NCI-H1092 (cell line): ENCODE results near the gene SREBF1.
"Not testable (repeated sequence)": the region's sequence is repeated elsewhere in the genome, so short reads cannot be mapped to it uniquely, and the experiment has no call there.

Source experiments
- DNase-seq: peaks from one replicate; lab custom pipeline; 2025; lab: John Stamatoyannopoulos, UW

SREBF1 gene

DNA sequence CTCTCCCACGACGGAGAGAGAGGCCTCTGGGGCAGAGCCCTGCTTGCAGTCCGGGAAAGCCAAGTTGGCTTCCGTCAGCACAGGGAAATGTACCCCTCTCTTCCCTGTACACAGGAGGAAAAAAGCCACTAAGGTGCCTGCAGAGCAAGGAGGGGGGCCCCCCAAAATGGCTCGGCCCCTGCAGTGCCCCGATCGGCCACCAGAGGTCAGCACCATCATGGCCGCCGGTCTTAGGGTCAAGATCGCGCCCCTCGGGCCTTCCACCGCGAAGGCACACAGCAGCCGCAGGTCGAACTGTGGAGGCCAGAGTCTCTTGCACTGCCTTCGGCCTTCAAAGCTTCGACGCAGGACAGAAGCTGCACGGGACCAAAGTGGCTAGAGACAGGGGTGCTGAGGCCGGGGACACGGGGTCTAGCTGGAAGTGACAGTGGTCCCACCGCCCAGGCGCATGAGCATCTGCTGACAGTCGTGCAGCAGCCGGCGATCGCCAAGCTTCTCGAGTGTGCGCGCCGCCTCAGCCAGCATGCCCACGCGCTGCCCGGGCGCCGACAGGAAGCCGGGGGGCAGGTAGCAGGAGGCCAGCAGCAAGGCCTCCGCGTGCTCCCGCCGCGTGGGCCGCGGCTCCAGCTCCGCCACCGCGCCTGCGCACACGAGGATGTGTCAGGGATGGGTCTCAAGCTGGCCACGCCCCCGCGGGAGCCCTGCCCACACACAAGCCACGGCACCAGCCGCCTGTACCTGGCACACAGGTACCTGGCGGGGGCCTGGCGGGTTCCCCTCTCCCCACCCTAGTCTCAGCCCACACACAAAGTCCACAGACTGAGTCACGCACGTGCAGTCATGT is 24.4 kb downstream of the SREBF1 start:
- peak; percentile 14 for DNase-seq

DNA sequence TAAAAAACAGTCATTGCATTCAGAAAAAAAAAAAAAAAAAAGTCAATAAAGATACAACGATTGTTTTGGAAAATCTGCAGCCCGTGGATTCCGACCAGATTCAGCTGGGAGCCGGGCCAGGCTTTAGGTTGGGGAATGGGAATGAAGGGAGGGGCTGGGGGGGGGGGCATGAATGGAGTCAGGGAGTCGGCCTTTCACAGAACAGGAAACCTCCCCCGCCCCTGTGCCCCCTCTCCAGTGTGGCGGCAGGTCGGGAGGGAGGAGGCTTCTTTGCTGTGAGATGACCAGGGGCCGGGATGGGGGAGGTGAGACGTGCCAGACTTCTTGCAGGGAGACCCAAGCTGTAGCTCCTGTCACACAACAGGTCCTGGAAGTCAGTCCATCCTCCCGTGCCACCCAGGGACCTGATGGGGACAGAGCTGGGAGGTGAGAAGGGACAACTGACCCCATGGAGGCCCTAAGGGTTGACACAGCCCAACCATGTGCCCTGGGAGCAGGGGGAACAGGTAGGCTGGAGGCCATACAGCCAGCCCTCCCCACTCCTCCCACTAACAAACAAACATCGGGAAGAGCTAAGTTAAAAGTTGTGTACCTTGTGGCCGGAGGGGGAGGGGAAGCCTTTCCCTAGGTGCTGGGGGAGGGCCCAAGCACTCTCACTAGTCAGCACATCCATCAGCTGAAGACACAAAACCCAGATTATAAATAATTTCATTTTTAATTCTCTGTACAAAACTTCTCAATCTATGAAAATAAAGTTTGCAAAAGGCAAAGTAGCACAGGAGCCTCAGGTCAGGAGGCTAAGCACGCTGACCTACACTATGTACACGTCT is 25.2 kb downstream of the SREBF1 start:
- no peak for DNase-seq

GRCh38 chr17:17810895-17811248 is 25.9 kb downstream of the SREBF1 start:
- DNase-seq, result no peak

DNA sequence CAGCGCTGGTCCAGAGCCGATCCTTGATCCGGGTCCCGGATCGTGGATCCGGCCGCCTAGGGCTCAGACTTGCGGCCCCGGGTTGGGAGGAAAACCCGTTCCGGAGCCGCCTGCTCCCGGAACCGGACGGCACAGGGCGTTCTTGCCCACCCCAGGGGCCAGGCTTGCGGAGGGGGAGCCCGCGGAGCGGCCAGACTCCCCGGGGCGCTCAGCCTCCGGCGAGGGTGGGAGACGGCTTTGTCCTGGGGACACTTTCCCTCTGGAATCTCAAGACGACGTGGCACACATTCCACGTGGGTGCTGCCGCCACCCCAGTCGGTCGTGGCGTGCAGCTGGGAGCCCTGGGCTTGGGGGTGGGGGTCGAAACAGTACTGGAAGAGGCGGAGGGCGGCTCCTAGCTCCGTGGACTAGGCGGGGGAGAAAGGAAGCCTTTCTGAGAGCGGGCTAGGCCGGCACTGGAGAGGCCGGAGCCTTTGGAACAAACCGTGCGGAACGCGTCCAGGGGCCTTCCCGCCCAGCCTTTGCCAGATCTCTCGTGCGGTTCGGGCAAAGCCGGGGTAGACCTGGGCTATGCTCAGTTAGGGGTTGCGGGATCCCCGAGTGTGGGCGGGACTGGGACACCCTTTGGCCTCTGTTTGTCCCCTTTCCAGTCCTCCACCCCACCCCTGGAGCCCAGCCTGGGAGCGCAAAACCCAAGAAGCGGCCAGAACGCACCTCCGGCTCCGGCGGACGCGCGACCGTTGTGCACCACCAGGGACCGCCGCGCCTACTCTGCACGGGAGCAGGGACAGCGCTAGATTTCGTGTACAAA is 26.5 kb downstream of the SREBF1 start:
- DNase-seq, result no peak

DNA sequence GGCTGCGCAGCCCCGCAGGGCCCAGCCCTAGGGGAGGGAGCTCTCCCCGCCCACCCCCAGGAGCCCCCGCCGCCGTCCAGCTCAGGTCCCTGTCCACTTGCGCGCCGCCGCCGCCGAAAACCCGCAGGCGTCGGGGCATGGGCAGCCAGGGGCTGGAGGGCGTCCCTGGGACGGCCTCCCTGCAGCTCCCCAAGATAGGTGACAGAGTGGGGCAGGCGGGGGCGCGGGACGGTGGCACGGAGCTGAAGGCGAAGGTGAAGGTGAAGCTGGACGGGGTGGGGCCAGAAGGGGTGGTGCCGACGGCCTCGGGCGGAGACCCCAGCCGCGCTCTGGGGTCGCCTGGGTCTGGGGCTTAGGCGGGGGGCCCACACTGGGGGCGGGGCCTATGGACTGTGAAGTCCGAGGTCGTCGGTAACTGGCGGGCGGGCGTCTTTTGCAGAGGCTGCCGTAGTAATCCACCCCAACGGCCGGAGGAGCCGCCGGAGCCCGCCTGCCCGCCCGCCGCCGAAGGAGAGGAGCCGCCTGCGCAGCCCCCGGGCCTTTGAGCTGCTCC is 27.2 kb downstream of the SREBF1 start:
- no peak for DNase-seq

- no peak for DNase-seq
Observed at GRCh38 chr17:17808706-17809432, 27.9 kb downstream of the SREBF1 start.

DNA sequence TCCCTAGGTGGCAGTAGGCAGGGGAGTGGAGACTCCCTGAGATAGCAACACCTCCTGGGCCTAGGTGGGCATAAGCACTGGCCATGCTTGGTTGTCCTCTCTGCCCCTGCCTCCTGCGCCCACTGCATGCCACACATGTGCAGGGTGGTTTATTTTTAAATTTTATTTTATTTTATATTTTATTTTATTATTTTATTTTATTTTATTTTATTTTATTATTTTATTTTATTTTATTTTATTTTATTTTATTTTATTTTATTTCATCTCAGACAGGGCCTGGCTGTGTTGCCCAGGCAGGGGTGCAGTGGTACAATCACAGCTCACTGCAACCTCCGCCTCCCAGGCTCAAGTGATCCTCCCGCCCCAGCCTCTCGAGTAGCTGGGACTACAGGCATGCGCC is 28.6 kb downstream of the SREBF1 start:
- DNase-seq, result not testable (repeated sequence)

DNA sequence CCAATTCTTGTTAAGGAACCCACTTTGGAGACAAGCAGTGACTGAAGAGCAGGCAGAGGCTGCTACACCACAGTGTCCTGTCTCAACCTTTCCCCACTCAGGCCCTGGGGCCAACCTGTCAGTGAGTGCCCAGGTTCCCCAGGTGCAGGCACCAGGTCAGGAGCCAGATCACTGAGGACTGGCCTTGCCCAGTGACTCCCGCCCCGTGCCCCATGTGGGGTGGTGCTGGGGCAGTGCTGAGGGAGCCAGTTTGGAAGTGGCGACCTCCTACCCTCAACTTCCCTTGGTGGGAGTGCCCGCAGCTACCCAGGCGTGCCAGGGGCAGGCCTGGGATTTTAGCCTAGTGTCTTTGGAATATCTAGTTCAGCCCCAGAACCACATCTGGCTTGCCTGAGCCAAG is 29.3 kb downstream of the SREBF1 start:
- no peak for DNase-seq

- DNase-seq, result no peak
Observed at GRCh38 chr17:17806611-17807274, 30.0 kb downstream of the SREBF1 start.

- DNase-seq, result no peak
Observed at GRCh38 chr17:17806035-17806434, 30.8 kb downstream of the SREBF1 start.

- no peak for DNase-seq
Observed at GRCh38 chr17:17805575-17805974, 31.2 kb downstream of the SREBF1 start.

GRCh38 chr17:17804007-17804406 is 32.8 kb downstream of the SREBF1 start:
- DNase-seq, result no peak

GRCh38 chr17:17801800-17802481 is 34.8 kb downstream of the SREBF1 start:
- no peak for DNase-seq

- DNase-seq, result no peak
Observed at GRCh38 chr17:17800504-17801021, 36.2 kb downstream of the SREBF1 start.

- DNase-seq, result no peak
Observed at GRCh38 chr17:17798573-17799255, 38.1 kb downstream of the SREBF1 start.

DNA sequence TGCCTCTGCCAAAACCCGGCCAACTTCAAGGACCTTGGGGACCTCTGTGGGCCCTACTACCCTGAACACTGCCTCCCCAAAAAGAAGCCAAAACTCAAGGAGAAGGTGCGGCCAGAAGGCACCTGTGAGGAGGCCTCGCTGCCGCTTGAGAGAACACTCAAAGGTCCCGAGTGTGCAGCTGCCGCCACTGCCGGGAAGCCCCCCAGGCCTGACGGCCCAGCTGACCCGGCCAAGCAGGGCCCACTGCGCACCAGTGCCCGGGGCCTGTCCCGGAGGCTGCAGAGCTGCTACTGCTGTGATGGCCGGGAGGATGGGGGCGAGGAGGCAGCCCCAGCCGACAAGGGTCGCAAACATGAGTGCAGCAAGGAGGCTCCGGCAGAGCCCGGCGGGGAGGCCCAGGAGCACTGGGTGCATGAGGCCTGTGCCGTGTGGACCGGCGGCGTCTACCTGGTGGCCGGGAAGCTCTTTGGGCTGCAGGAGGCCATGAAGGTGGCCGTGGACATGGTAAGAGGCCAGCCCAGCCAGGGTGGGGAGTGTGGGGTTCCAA is 38.7 kb downstream of the SREBF1 start:
- DNase-seq, result no peak

DNA sequence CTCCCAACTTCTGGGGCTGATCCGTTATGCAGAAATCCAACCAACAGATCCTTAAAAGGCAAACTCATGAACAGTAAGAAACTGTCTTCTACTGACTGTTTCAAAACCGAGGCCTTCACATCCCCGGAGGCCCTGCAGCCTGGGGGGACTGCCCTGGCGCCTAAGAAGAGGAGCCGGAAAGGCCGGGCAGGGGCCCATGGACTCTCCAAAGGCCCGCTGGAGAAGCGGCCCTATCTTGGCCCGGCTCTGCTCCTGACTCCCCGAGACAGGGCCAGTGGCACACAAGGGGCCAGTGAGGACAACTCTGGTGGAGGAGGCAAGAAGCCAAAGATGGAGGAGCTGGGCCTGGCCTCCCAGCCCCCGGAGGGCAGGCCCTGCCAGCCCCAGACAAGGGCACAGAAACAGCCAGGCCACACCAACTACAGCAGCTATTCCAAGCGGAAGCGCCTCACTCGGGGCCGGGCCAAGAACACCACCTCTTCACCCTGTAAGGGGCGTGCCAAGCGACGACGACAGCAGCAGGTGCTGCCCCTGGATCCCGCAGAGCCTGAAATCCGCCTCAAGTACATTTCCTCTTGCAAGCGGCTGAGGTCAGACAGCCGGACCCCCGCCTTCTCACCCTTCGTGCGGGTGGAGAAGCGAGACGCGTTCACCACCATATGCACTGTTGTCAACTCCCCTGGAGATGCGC is 39.5 kb downstream of the SREBF1 start:
- DNase-seq, result no peak

GRCh38 chr17:17796787-17797061 is 40.1 kb downstream of the SREBF1 start:
- no peak for DNase-seq
